Activated CD8-positive, alpha-beta memory T cell treated with anti-CD3 and anti-CD28 coated beads, Interleukin-2, amount 50 U/mL, for 4 hours (primary cell): ENCODE measurements around the gene DYNLT1.
"Not testable (repeated sequence)": the region's sequence is repeated elsewhere in the genome, so short reads cannot be mapped to it uniquely, and the experiment has no call there.

Experiments
- DNase-seq: peaks from one replicate; pipeline ENCODE4 v3.0.0-alpha.2; 2020

DYNLT1 gene

DNA sequence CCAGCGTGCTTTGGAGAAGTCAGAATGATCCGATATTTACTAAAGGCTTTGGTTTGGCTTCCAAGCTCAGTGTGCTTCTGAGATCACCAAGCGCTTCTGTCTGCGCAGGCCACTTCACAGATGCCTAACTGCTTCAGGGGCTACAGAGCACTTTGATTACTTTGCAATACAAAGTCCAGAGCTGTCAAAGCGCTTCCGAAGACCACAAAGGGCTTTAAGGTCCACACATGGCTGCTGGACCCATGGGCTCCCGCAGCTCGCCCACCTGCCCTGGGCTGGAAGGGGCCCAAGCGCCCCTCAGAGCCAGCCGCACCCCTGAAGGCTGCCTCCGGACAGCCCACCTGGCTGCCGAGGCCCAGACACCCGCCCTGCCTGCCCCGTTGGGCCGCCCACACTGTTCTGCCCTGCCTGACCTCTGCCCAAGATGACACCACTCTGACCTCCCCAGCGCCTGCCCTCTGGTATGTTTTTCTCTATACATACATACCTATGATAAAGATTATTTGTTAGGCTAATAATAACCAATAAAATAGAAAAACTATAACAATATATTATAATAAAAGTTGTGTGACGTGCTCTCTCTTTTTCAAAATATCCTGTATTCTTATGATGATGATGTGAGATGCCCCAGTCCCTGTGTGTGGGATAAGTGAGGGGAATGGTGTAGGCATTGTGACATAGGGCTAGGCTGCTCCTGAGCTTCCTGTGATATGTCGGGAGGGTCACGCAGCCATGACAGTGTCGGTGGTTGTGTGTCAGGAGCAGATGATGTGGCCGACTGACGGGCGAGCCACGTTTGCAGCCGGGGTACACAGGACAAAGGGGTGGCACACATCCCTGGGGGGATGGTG, 22.6 kb downstream of the DYNLT1 start:
- no peak for DNase-seq

DNA sequence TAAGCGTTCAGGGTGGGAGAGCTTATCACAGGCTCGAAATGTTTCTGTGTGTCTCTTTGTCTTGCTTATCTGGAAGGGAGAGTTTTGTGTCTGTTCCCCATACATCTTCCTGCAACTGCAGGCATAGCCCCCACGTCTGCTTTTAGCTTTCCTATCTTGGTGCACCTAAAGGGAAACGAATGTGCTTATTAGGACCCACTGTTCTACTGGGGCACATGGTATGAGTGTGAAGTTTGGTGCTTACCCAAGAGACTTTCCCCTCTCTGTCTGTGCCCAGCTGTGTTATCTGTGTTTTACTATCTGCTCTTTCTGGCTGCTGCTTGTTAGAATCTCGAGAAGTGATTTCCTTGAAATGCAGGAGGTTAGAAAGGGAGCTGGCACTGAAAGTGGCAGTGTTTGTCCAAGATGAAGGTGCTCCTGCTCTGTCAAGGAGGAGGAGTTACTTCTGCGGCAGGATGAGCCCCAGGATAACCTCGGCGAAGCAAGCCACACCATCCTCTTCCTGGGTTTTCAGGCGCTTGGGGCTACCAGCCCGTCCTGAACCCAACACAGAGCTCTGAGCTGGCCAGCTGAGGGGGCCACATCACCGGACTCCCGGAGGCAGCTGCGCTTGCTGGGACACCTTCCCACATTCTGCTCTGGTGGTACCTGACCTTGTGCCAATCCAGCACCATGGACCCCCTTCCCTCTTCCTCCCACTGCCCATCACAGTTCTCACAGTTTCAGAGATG, 23.4 kb downstream of the DYNLT1 start:
- no peak for DNase-seq

DNA sequence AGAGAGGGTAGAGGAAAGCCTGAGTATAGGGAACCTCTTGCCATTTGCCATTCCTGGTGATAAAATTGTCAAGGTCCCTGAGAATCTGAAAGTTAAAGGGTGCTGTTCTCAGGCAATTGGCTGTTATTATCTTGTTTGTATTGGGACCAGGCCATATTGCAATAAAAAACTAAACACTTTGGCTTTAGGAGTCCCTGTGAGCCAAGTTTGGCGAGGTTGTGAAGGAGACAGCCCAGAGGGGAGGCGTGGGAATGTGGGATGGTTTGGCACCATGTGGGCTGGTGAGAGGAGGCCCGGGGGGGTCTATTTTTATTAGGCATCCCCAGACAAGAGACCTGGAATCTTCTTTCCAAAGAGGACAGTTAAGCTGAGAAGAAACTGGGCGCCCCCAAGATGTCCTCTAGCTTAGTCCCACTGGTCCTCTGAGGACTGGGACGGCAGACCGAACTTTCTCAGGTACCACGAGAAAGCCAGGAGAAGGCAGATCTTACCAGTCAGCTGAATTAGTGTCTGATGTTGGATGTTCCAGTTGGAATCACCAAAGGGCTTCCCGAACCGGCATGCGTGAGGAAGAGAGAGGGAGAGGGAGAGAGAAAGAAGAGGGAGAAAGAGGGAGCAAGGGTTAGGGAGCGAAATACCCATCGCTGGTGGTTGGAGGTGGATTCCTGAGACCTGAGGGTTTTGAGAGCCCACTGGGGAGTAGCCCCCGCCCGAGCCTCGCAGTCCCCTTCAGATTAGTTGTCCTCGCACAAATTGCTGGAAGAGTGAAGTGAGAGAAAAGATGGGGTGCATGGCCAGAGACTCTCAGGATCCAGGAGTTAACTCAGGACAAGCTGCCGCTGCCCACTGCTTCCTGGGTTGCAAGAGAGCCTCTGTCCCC, 24.4 kb downstream of the DYNLT1 start:
- DNase-seq = no peak

DNA sequence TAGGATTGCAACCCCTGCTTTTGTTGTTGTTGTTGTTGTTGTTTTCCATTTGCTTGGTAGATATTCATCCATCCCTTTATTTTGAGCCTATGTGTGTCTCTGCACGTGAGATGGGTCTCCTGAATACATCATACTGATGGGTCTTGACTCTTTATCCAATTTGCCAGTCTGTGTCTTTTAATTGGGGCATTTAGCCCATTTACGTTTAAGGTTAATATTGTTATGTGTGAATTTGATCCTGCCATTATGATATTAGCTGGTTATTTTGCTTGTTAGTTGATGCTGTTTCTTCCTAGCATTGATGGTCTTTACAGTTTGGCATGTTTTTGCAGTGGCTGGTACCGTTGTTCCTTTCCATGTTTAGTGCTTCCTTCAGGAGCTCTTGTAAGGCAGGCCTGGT, 26.3 kb downstream of the DYNLT1 start:
- DNase-seq = not testable (repeated sequence)

DNA sequence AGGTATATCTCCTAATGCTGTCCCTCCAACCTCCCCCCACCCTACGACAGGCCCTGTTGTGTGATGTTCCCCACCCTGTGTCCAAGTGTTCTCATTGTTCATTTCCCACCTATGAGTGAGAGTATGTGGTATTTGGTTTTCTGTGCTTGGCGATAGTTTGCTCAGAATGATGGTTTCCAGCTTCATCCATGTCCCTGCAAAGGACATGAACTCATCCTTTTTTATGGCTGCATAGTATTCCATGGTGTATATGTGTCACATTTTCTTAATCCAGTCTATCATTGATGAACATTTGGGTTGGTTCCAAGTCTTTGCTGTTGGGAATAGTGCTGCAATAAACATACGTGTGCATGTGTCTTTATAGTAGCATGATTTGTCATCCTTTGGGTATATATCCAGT, 29.9 kb downstream of the DYNLT1 start:
- not testable (repeated sequence) for DNase-seq

DNA sequence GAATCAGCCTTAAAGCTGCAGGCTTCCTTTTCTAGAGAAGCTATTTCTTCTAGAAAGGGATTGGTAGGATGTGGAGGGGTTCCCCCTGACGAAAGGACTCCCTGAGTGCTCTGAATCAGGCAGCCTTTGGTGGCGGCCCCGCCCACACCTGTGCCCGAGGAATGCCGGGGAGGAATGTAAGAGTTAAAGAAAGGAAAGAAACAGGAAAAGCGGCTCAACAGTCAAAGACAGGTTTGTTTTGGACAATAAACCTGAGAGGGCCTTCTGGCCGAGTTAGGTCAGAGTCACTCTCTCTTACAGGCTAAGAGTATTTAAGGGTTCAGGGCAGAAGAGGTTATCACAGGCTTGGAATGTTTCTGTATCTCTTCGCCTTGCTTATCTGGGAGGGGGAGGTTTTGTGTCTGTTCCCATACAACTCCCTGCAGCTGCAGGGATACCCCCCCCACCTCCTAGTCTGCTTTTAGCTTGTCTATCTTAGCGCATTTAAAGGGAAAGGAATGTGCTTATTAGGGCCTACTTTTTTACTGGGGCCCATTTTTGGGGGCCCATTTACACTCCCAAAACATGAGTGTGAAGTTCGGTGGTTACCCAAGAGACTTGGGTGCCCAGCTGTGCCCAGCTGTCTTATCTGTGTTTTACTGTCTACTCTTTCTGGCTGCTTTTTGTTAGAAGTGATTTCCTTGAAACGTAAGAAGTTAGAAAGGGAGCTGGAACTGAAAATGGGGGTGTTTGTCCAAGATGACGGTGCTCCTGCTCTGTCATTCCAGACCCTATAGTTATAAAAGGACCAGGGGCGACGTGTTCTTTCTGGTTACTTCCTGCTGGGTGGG, 32.8 kb downstream of the DYNLT1 start:
- no peak for DNase-seq

DNA sequence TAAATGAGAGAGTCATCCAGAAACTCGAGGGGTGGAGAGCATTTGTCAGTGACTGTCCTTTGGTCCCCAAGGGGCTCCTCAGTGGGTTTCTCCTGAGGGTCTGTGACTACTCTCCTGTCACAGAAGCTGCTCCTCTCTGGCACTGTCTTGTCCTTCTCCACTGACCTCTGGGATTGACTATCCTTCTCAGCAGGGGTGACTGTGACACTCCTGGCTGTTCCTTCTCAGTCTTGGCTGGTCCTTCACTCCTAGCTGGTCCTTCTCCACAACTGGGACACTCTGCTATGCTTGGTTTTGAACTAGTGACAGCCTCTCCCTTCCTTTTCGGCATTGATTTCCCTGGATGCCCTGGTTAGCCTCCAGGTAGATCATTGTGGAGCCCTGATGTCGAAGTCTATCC, 33.5 kb downstream of the DYNLT1 start:
- no peak for DNase-seq

DNA sequence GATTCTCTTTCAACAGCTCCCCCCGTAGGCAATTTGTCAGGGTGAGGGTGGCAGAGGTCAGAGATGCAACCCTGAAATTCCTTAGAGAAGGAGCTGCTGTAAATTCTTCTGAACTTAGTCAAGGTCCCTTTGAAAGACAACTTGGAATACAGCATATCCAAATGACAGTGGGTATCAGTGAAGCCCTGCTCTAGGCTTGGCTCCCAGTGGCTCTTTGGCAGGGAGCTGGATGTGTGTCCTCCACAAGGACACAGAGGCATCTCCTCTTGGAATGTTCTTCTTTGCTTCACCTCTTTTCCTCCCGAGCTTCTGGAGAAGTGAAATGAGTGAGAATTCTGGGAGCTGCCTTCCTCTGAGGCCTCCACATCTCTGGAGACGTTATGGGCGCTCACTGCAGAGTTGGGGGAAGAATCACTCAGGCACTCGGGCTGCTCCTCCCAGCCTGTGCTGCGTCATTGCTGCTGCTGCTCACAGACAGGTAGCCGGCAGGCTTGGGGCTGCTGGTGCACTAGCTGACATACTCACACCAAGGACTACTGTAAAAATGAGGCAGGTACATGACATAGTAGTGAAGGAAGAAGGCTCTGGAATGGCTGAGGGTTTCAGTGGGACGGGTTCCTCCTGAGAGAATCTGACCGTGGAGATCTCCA, 34.1 kb downstream of the DYNLT1 start:
- no peak for DNase-seq

DNA sequence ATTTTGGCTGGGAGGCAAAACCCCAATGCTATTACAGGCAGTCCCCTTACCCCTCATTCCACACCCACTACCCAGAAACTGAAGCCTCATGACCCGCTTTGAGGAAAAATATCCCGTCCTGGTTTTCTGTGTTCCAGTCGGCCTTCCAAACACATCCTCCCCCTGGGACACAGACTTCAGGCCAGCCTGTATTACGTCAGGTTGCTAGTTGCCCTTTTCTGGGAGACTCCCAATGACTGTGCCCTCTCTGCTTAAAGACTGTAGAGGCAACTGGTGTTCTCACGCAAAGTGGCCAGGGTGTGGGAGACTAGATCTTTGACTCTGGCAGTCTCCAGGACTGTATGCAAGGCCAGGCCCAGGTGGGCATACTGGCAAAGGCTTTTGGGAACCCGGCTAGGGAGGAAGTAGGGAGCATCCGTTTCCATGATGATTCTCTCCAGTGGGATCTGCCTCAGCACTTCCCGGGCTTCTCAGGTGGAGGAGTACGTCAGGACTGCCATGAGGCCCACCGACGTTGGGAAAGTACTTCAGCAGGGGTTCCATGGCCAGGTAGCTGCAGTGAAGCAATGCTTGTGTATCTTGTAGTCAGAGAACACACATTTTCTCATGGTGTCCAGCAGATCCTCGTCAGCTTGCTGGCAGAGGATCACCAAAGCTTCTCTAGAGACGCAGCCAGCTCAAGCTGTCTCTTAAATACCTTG, 34.9 kb downstream of the DYNLT1 start:
- DNase-seq = no peak

DNA sequence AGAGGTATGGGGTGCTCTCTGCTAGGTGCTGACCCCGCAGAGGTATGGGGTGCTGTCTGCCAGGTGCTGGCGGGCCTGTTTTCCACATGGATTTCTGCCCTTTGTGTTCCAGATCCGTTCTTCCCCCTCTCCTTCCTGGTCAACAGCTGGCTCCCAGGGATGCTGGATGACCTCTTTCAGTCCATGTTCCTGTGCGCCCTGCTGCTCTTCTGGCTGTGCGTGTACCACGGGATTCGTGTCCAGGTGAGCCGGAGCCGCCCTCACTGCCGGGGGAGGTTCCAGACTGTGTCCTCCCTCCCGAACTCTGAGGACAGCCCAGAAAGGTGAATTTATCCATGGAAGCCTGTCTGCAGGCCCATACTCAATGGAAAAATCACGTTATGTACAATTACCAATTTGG, 36.3 kb downstream of the DYNLT1 start:
- no peak for DNase-seq

DNA sequence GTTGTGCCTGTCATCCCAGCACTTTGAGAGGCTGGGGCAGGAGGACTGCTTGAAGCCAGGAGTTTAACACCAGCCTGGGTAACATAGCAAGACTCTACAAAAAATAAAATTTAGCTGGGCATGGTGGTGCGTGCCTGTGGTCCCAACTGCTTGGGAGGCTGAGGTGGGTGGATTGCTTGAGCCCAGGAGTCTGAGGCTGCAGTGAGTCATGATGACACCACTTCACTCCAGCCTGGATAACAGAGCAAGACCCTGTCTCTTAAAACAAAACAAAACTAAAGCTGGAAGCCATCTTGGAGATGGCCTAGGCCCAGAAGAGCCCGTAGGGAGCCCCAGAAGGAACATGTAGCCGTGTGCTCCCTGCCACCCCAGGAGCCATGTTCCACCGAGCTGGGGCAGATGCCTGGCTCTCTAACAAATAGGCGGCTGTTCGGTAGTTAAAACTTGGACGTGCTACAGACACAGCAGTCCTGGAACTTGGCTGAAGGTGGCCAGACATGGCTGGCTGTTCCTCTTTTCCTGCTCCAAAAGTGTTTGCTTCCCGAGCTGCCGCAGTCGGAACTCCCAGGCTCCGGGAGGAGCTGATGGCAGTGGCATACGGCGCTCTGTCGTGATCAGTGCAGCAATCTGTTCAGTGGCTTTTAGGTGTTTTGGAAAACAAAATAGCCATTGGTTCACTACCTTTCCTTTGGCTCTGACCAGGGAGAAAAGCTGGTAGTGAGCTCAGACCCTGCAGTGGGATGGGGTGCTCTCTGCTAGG, 37.0 kb downstream of the DYNLT1 start:
- no peak for DNase-seq

DNA sequence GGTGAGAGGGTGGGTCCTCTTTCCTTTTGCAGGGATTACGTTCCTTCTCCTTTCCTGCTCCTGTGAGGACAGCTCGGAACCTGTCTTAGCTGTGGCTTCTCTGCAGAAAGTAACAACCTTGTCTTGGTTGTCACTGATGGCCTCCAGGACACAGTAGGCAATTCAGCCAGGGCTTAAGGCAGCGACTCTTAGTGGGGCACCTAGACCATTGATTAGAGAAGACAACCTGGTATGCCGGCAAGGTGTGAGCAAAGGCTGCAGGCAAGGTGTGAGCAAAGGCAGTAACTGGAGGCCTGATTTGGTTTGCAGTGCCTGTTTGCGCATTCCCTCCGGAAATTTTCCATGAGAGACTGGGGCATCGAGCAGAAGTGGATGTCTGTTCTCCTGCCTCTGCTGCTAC, 37.6 kb downstream of the DYNLT1 start:
- no peak for DNase-seq

DNA sequence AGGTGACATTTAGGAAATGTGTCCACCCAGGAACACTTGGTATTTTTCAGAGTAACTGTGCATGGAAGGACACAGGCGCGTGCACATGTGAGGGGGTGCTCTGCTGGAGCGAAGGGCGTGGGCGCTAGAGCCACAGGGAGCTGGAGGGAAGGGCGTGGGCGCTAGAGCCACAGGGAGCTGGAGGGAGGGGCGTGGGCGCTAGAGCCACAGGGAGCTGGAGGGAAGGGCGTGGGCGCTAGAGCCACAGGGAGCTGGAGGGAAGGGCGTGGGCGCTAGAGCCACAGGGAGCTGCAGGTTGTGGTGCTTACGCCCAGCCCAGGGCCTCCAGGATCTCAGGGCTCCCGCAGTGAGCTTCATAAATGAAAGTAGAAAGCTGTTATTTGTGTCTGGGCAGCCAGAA, 38.5 kb downstream of the DYNLT1 start:
- not testable (repeated sequence) for DNase-seq

DNA sequence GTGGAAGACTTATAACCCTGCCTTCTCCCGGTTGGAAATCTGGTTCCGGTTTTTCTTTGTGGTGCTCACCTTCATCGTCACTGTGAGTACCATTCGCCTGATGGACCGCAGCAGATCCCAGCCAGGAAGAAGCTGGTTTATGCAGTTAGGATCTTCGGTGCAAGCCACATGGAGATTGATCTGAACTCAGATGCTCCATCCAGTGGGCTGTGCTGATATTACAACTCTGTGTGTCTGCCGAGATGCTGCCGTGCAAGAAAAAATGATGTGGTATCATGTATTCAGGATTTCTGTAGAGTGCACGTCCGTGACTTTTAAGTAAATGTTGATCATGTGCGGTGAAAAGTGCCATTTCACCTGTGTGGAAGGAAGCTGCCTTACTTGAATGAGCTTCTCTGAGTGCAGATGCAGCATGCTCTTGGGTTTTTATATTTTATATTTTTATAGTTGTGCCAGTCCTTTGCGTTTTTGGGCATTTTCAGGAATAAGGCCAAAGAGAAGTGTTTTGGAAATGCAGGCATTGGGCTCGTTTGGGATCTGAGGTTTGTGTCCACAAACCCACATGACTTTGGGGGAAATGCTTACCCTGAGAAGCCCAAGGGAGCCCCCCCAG, 39.2 kb downstream of the DYNLT1 start:
- peak; percentile 49 for DNase-seq

DNA sequence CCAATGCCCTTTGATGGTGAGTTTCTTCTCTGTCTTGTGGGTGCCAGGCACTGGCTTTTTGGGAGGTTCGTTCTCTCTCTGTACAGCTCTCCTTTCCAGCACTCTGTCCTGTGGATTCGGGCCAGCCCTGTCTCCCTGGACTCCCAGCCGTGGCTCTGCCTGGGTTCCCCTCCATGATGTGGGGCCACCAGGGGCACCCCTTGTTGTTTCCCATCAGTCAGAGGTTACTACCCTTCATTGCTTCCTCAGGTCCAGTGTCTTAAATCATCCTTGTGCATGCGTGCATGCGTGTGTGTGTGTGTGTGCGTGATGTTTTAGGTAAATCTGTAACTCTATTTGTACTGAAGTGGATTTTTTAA, 40.5 kb downstream of the DYNLT1 start:
- no peak for DNase-seq

DNA sequence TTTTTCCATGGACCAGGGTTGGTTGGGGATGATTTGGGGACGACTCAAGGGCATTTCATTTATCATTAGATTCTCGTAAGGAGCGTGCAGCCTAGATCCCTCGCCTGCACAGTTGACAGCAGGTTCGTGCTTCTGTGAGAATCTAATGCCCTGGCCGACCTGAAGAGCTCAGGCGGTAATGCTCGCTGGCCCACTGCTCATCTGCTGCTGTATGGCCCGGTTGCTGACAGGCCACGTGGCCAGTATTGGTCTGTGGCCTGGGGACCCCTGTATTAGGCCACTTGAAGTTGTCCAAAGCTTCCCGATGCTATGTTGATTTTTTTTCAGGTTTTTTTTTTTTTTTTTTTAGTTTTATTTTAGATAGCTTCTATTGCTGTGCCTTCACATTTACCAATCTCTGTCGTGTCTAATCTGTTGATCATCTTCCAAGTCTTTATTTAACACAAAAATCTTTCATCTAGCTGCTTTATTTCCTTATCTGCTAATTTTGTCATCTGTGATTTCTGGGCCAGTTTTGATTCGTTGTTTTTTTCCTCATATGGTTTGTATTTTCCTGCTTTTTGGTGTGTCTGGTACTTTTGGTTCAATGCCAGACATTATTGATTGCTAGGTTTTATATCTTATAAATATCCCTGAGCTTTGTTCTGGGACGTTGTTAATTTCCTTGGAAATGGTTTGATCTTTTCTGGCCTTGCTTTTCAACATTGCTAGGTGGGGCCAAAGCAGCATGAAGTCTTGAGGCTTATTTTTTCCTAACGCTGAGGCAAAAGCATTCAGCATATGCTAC, 41.1 kb downstream of the DYNLT1 start:
- no peak for DNase-seq

DNA sequence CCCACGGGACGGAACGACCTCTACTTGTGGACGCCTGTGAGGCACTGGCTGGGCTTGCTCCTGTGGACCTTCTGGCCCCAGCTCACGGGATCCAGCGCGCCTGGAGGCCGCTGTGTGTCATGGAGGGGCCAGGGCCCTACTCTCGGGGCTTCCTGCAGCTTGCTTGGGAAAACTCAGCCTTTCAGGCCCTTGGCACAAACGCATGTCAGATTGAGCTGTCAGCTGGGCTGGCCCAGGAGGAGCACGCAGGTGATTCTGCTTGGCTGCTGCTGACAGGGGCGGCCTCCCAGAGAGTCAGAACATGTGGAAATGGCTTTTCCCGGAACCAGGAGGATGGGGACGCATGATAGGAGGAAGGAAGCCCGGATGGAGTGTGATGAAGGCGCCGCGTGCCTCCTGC, 44.9 kb downstream of the DYNLT1 start:
- no peak for DNase-seq

DNA sequence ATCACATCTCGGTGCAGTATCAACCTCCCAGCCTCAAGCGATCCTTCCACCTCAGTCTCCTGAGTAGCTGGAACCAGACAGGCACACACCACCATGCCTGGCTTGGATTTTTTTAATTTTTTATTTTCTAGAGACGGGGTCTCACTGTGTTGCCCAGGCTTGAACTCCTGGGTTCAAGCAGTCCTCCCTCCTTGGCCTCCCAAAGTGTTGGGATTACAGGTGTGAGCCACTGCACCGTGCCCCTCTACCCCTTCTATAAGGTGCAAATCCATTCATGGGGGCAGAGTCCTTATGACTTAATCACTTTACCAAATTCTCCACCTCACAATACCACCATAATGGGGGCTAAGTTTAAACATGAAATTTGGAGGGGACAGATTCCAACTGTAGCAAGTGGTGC, 47.0 kb downstream of the DYNLT1 start:
- DNase-seq = no peak

DNA sequence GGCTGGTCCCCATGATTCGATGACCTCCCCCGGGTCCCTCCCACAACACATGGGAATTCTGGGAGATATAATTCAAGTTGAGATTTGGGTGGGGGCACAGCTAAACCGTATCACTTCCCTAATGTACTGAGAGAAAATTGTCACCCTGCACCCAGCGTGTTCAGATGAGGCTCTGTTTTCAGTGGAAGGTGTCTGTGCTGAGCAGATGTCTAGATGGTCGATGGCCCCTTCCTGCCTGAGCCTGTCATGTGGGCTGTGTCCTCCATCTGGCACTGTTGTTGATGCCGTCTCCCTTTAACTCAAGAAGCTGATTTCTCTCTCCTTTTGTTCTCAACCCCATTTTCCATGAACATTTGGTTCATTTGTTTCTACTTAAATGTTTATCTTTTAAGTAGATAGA, 47.7 kb downstream of the DYNLT1 start:
- no peak for DNase-seq
